ENCODE data around the gene KERA. TPM values are rescaled to one million over a fixed set of nuclear protein-coding genes. Genes with fewer than 3 reads are reported as not detected.

The KERA gene
- total and polyA plus RNA-seq, 12 donors = not detected

- 65 to 77% (median 71%) methylated on average over 1 of the region's 1 CpG for WGBS, 4 donors
These were observed 22.2 kb upstream of the KERA start for GRCh38 chr12:91080041-91080440.

GRCh38 chr12:91078501-91078900 lies 20.7 kb upstream of the KERA start:
- WGBS, 4 donors = 20 to 36% (median 34%) methylated on average over 1 of the region's 1 CpG
- Histone ChIP-seq H3K27me3 (no peaks in the 10 kb centered on the region), H3K4me3 (no peak overlapping the region), H3K27ac (no peak overlapping the region), H3K4me1 (replicated peaks in 1 of 2) (no peaks in the 10 kb centered on the region), H3K9me3 (replicated peaks in 1 of 3) (no peaks in the 10 kb centered on the region), H3K36me3 (replicated peaks in 1 of 2) (no peaks in the 10 kb centered on the region)
- no peak for DNase-seq
- intact Hi-C loops (cut with DNase I) = no loop called here
- TF ChIP-seq CTCF (IDR thresholded peaks at IDR 0.05) (no peak), POLR2A (IDR thresholded peaks at IDR 0.05) (no peak)

More at GRCh38 chr12:91080041-91080440, 22.2 kb upstream of the KERA start:
- intact Hi-C loops (cut with DNase I) = no loop called here
- Histone ChIP-seq H3K4me3 (no peak overlapping the region), H3K27me3 (no peaks in the 10 kb centered on the region), H3K4me1 (replicated peaks in 1 of 2) (no peaks in the 10 kb centered on the region), H3K27ac (no peak overlapping the region), H3K36me3 (replicated peaks in 1 of 2) (no peaks in the 10 kb centered on the region), H3K9me3 (replicated peaks in 1 of 3) (no peaks in the 10 kb centered on the region)
- no peak for DNase-seq
- TF ChIP-seq POLR2A (IDR thresholded peaks at IDR 0.05) = no peak
- no peak for TF ChIP-seq CTCF (IDR thresholded peaks at IDR 0.05)

GRCh38 chr12:91077228-91077954 lies 19.6 kb upstream of the KERA start:
- TF ChIP-seq POLR2A (IDR thresholded peaks at IDR 0.05) (no peak), CTCF (IDR thresholded peaks at IDR 0.05) (no peak)
- Histone ChIP-seq H3K27ac (no peak overlapping the region), H3K27me3 (no peaks in the 10 kb centered on the region), H3K4me3 (no peak overlapping the region), H3K9me3 (replicated peaks in 1 of 3) (no peaks in the 10 kb centered on the region), H3K36me3 (replicated peaks in 1 of 2) (no peaks in the 10 kb centered on the region), H3K4me1 (replicated peaks in 1 of 2) (no peaks in the 10 kb centered on the region)
- intact Hi-C loops (cut with DNase I) = no loop called here
- 76 to 86% (median 82%) methylated on average over 5 of the region's 5 CpGs for WGBS, 4 donors
- no peak for DNase-seq

GRCh38 chr12:91074851-91075250 lies 17.0 kb upstream of the KERA start:
- H3K27ac ChIP-seq = no peak overlapping the region
- no peak overlapping the region for H3K4me3 ChIP-seq
- 62 to 87% (median 78%) methylated on average over 1 of the region's 1 CpG for WGBS, 4 donors
- no peak for TF ChIP-seq POLR2A (IDR thresholded peaks at IDR 0.05)
- no peak for TF ChIP-seq CTCF (IDR thresholded peaks at IDR 0.05)
- intact Hi-C loops (cut with DNase I) = no loop called here
- H3K4me1 ChIP-seq (replicated peaks in 1 of 2) = no peaks in the 10 kb centered on the region
- DNase-seq = no peak
- no peaks in the 10 kb centered on the region for H3K27me3 ChIP-seq
- H3K36me3 ChIP-seq (replicated peaks in 1 of 2) = no peaks in the 10 kb centered on the region
- no peaks in the 10 kb centered on the region for H3K9me3 ChIP-seq (replicated peaks in 1 of 3)
